ENCODE data around the gene PRKACG.

Gene PRKACG

DNA sequence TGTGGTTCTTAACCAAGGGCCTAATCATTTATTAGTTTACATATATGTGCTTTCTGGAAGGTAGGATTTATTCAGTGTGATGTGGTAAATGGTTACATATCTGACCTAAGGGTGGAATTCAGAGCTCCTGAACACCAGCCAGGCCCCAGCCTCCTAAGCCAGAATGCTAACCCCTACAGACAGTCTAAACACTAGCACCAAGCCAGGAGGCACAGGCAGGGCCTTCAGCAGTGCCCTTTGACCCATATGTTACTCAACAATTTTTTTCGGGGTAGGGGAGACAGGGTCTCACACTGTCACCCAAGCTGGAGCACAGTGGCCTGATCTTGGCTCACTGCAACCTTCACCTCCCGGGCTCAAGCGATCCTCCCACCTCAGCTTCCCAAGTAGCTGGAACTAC is 40.3 kb downstream of the PRKACG start:
- H3K4me3 ChIP-seq (replicated peaks in 1 of 2; ENCODE audit: low read depth in 2 of 2, low read length in 2 of 2): no peak overlapping the region

DNA sequence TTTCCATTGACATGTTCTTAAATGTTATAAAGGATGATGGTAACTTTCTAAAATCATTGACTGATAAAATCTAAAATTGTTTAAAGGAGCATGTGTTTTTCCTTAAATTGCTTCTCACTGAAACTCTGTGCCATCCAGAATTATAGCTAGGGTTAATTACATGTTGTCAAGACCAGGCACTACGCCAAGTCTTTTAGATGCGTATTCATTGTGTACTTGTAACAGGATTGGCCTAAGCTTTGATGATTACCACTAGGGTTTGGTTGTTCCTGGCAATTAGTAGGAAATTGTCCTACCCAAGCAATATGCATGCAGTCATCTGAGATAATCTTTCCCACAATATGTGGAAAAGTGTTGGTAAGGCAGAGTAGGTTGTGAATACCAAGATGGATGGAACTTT is 43.8 kb downstream of the PRKACG start:
- DNase-seq (ENCODE audit: low read depth in 2 of 2): no peak
- TF ChIP-seq, protein P1, sequence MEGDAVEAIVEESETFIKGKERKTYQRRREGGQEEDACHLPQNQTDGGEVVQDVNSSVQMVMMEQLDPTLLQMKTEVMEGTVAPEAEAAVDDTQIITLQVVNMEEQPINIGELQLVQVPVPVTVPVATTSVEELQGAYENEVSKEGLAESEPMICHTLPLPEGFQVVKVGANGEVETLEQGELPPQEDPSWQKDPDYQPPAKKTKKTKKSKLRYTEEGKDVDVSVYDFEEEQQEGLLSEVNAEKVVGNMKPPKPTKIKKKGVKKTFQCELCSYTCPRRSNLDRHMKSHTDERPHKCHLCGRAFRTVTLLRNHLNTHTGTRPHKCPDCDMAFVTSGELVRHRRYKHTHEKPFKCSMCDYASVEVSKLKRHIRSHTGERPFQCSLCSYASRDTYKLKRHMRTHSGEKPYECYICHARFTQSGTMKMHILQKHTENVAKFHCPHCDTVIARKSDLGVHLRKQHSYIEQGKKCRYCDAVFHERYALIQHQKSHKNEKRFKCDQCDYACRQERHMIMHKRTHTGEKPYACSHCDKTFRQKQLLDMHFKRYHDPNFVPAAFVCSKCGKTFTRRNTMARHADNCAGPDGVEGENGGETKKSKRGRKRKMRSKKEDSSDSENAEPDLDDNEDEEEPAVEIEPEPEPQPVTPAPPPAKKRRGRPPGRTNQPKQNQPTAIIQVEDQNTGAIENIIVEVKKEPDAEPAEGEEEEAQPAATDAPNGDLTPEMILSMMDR (IDR thresholded peaks at IDR 0.05; ENCODE audit: low read depth, low read length): no peak
- H3K4me3 ChIP-seq (replicated peaks in 1 of 2; ENCODE audit: low read depth in 2 of 2, low read length in 2 of 2): no peak overlapping the region

More for the DNA sequence above, 40.3 kb downstream of the PRKACG start:
- TF ChIP-seq, protein P1 (IDR thresholded peaks at IDR 0.05; ENCODE audit: low read depth, low read length): no peak
- no peak for DNase-seq (ENCODE audit: low read depth in 2 of 2)

DNA sequence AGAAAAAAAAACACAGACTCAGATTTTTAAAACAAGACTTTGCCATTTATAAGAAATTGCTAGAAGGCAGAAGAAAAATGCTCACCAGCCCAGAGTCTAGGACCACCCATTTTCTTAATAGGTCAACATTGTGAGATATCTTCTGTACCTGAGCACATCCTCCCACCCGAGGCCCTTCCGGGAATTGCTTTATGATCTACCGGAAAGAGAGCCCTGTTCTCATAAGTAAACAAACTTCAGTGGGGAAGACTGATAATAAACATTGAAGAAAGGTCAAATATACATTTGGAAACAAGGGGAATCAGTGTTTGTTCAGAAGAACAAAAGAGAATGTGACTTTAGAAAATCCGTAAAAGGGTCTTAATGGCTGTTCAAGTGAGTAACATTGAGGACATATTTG is 44.4 kb downstream of the PRKACG start:
- TF ChIP-seq, protein P1 (IDR thresholded peaks at IDR 0.05; ENCODE audit: low read depth, low read length): no peak
- no peak for DNase-seq (ENCODE audit: low read depth in 2 of 2)
- H3K4me3 ChIP-seq (replicated peaks in 1 of 2; ENCODE audit: low read depth in 2 of 2, low read length in 2 of 2): no peak overlapping the region

DNA sequence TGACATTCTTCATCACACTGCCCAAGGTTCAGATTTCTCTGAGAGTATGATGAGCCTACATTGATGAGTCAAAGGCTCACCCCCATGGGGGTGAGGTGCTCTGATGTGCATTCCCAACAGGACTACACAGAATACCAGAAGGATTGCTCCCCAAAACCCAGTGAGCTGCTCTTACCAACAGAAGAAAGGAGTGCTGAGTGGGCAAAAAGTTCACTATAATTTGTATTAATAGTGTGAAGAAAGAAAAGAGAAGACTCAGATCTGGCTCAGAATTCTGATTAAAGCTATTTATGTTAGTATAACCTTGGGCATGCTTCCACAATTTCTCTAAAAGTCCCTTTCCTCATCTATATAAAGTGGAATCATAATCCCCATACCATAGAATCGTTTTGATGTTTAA is 46.1 kb downstream of the PRKACG start:
- TF ChIP-seq, protein P1 (IDR thresholded peaks at IDR 0.05; ENCODE audit: low read depth, low read length): no peak
- no peak for DNase-seq (ENCODE audit: low read depth in 2 of 2)
- H3K4me3 ChIP-seq (replicated peaks in 1 of 2; ENCODE audit: low read depth in 2 of 2, low read length in 2 of 2): no peak overlapping the region

DNA sequence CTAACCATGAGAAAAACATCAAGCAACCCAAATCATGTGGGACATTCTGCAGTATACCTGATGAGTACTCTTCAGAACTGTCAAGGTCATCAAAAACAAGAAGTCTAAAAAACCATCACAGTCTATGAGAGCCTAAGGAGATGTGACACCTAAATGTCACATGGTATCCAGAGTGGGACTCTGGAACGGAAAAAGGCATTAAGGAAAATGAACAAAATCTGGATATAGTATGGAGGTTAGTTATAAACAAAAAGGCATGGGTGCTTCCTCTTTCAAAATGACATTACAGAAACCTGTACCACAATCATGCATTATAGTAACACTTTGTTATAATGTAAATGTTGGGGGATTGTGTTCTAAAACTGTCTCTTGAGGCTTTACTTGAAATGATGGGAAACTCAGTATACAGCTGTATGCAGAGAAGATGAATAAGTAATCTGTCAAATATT is 47.4 kb downstream of the PRKACG start:
- TF ChIP-seq, protein P1 (IDR thresholded peaks at IDR 0.05; ENCODE audit: low read depth, low read length): no peak
- H3K4me3 ChIP-seq (replicated peaks in 1 of 2; ENCODE audit: low read depth in 2 of 2, low read length in 2 of 2): no peak overlapping the region
- no peak for DNase-seq (ENCODE audit: low read depth in 2 of 2)

DNA sequence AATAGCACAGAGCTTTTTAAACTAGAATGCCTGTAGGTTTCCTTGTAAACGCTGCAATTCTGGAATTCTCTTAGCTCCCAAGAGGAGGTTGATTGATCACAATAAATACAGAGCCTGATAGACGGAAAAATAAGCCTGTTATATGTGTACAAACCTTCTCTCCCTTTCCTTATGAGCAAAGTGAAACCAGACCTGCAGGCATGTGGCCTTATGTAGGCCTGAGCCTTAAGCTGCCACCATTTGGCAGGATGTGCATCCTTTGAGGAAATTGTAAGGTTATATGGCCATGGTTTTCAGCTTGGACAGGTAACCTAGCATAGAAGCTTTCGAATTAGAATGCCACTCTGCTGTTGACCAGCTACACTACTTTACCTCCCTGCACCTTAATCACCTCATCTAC is 49.1 kb downstream of the PRKACG start:
- DNase-seq (ENCODE audit: low read depth in 2 of 2): no peak
- H3K4me3 ChIP-seq (replicated peaks in 1 of 2; ENCODE audit: low read depth in 2 of 2, low read length in 2 of 2): no peak overlapping the region
- TF ChIP-seq, protein P1 (IDR thresholded peaks at IDR 0.05; ENCODE audit: low read depth, low read length): no peak

DNA sequence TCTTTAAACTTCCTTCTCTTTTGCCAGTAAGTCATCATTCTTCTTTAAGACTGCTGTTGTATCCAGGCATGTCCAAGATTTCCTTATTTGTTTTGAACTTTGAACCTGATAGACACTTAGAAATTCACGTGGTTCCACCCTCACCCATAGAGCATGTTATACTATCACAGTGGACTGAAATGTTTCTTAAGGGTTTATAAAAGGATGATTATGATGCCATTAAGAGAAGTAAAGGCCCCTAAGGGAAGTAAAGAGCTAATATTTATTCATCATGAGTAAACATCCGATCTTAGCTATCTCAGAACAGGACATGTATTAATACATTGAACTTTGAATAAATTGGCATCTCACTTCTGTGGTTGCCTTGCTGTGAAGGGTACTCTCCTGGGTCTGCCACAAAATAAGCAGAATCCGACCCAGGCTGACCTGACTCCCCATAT is 49.8 kb downstream of the PRKACG start:
- TF ChIP-seq, protein P1 (IDR thresholded peaks at IDR 0.05; ENCODE audit: low read depth, low read length): no peak
- no peak overlapping the region for H3K4me3 ChIP-seq (replicated peaks in 1 of 2; ENCODE audit: low read depth in 2 of 2, low read length in 2 of 2)
- no peak for DNase-seq (ENCODE audit: low read depth in 2 of 2)

Data from cardiac fibroblast (primary cell).